ENCODE data around the gene CCL4. TPM values are rescaled to one million over a fixed set of nuclear protein-coding genes. Genes with fewer than 3 reads are reported as not detected.

CCL4 gene
- total RNA-seq, 2 experiments from 2014 or later: 1.5 to 2.1 TPM

- Histone ChIP-seq H3K4me1 (ENCODE audit: insufficient read depth, low read length) (no peaks in the 10 kb centered on the region), H3K36me3 (ENCODE audit: insufficient read depth, low read length) (no peaks in the 10 kb centered on the region), H3K9me3 (ENCODE audit: control insufficient read depth in 1 of 2, insufficient read depth in 1 of 2, low read length in 2 of 2) (no peaks in the 10 kb centered on the region), H3K27ac (ENCODE audit: low read depth in 1 of 2, low read length in 2 of 2) (no peak overlapping the region), H3K4me3 (ENCODE audit: low read length) (no peak overlapping the region), H3K27me3 (ENCODE audit: control insufficient read depth in 1 of 2, insufficient read depth in 2 of 2, low read length in 2 of 2) (peaks cover 0 to 5% of the 10 kb centered on the region in 2 experiments)
- POLR2A ChIA-PET: no interaction called here
- H3K4me1 Mint-ChIP-seq (ENCODE audit: low read depth): no peaks in the 10 kb centered on the region
- H3K9me3 Mint-ChIP-seq: no peaks in the 10 kb centered on the region
- ATAC-seq (ENCODE audit: poor library complexity): no peak
- no peaks in the 10 kb centered on the region for H3K36me3 Mint-ChIP-seq (ENCODE audit: low read depth)
- no peak overlapping the region for H3K27ac Mint-ChIP-seq
- peaks cover 10% of the 10 kb centered on the region for H3K27me3 Mint-ChIP-seq
- TF ChIP-seq CTCF (IDR thresholded peaks at IDR 0.05): no peak
- intact Hi-C loops (cut with DNase I, micrococcal nuclease): no loop called here
- no peak for DNase-seq
- CTCF ChIA-PET: no interaction called here
- no peak overlapping the region for H3K4me3 Mint-ChIP-seq
Observed at GRCh38 chr17:36132421-36132831, 28.8 kb downstream of the CCL4 start.

- Mint-ChIP-seq H3K27ac (no peak overlapping the region), H3K4me3 (no peak overlapping the region), H3K27me3 (peaks cover 10% of the 10 kb centered on the region), H3K4me1 (ENCODE audit: low read depth) (no peaks in the 10 kb centered on the region), H3K9me3 (no peaks in the 10 kb centered on the region), H3K36me3 (ENCODE audit: low read depth) (no peaks in the 10 kb centered on the region)
- peaks cover 0 to 5% of the 10 kb centered on the region in 2 experiments for H3K27me3 ChIP-seq (ENCODE audit: control insufficient read depth in 1 of 2, insufficient read depth in 2 of 2, low read length in 2 of 2)
- no peaks in the 10 kb centered on the region for H3K36me3 ChIP-seq (ENCODE audit: insufficient read depth, low read length)
- H3K4me3 ChIP-seq (ENCODE audit: low read length): no peak overlapping the region
- intact Hi-C loops (cut with DNase I, micrococcal nuclease): no loop called here
- H3K27ac ChIP-seq (ENCODE audit: low read depth in 1 of 2, low read length in 2 of 2): no peak overlapping the region
- no peak for TF ChIP-seq CTCF (IDR thresholded peaks at IDR 0.05)
- no peaks in the 10 kb centered on the region for H3K4me1 ChIP-seq (ENCODE audit: insufficient read depth, low read length)
- ATAC-seq (ENCODE audit: poor library complexity) (no peak), DNase-seq (no peak)
- ChIA-PET CTCF (no interaction called here), POLR2A (no interaction called here)
- H3K9me3 ChIP-seq (ENCODE audit: control insufficient read depth in 1 of 2, insufficient read depth in 1 of 2, low read length in 2 of 2): no peaks in the 10 kb centered on the region
Observed at GRCh38 chr17:36133602-36134236, 30.1 kb downstream of the CCL4 start.

- H3K4me3 Mint-ChIP-seq: no peak overlapping the region
- ChIA-PET CTCF (no interaction called here), POLR2A (no interaction called here)
- no peak for TF ChIP-seq CTCF (IDR thresholded peaks at IDR 0.05)
- DNase-seq (no peak), ATAC-seq (ENCODE audit: poor library complexity) (no peak)
- Histone ChIP-seq H3K4me1 (ENCODE audit: insufficient read depth, low read length) (no peaks in the 10 kb centered on the region), H3K9me3 (ENCODE audit: control insufficient read depth in 1 of 2, insufficient read depth in 1 of 2, low read length in 2 of 2) (no peaks in the 10 kb centered on the region), H3K27me3 (ENCODE audit: control insufficient read depth in 1 of 2, insufficient read depth in 2 of 2, low read length in 2 of 2) (peaks cover 0 to 5% of the 10 kb centered on the region in 2 experiments), H3K27ac (ENCODE audit: low read depth in 1 of 2, low read length in 2 of 2) (no peak overlapping the region), H3K4me3 (ENCODE audit: low read length) (no peak overlapping the region), H3K36me3 (ENCODE audit: insufficient read depth, low read length) (no peaks in the 10 kb centered on the region)
- H3K4me1 Mint-ChIP-seq (ENCODE audit: low read depth): no peaks in the 10 kb centered on the region
- intact Hi-C loops (cut with DNase I, micrococcal nuclease): no loop called here
- H3K27ac Mint-ChIP-seq: no peak overlapping the region
- peaks cover 10% of the 10 kb centered on the region for H3K27me3 Mint-ChIP-seq
- H3K9me3 Mint-ChIP-seq: no peaks in the 10 kb centered on the region
- H3K36me3 Mint-ChIP-seq (ENCODE audit: low read depth): no peaks in the 10 kb centered on the region
Observed at GRCh38 chr17:36135465-36135864, 31.8 kb downstream of the CCL4 start.
